ENCODE data around the gene FAM13B.
"Not testable (repeated sequence)": the region's sequence is repeated elsewhere in the genome, so short reads cannot be mapped to it uniquely, and the experiment has no call there.

FAM13B gene

GRCh38 chr5:138032572-138033385 lies at the start of gene FAM13B:
Gene FAM13B, minus strand, starts transcription at chr5:138033079. Its CDS starts 13,968 bp downstream, at chr5:138019111.
- intact Hi-C loops (cut with DNase I) = loop anchor here (10.0 kb wide), 1 partner anchor 148 kb away; the partner anchor contains the start of gene PKD2L2

GRCh38 chr5:138082033-138082432 lies 49.2 kb upstream of the FAM13B start:
- intact Hi-C loops (cut with DNase I) = no loop called here
- DNase-seq = no peak

More at GRCh38 chr5:138032572-138033385, at the start of gene FAM13B:
- DNase-seq = peak; percentile 30 to 89 (median 79)

- DNase-seq = peak in 18 of 42 donors; percentile 10 to 74 (median 30)
- intact Hi-C loops (cut with DNase I) = no loop called here
These were observed 45.2 kb upstream of the FAM13B start for GRCh38 chr5:138078006-138078643.

- intact Hi-C loops (cut with DNase I) = no loop called here
- peak in 41 of 42 donors; percentile 29 to 91 (median 76) for DNase-seq
These were observed 44.3 kb upstream of the FAM13B start for GRCh38 chr5:138077064-138077696.

GRCh38 chr5:138070026-138070425 lies 37.1 kb upstream of the FAM13B start:
- intact Hi-C loops (cut with DNase I); DNase-seq: not testable (repeated sequence)

- intact Hi-C loops (cut with DNase I) = loop anchor here (2.0 kb wide), 1 partner anchor 34 kb away; no protein-coding TSS in a partner anchor
- DNase-seq = peak; percentile 25 to 94 (median 79)
These were observed 36.1 kb upstream of the FAM13B start for GRCh38 chr5:138068742-138069600.

- intact Hi-C loops (cut with DNase I) = loop anchor here (2.0 kb wide), 1 partner anchor 33 kb away; no protein-coding TSS in a partner anchor
- DNase-seq = no peak
These were observed 35.1 kb upstream of the FAM13B start for GRCh38 chr5:138067945-138068344.

- DNase-seq = peak in 8 of 42 donors; percentile 11 to 62 (median 37)
- intact Hi-C loops (cut with DNase I) = no loop called here
These were observed 32.2 kb upstream of the FAM13B start for GRCh38 chr5:138065102-138065501.

- DNase-seq = peak in 1 of 42 donors; percentile 26
- intact Hi-C loops (cut with DNase I) = no loop called here
These were observed 31.6 kb upstream of the FAM13B start for GRCh38 chr5:138064526-138064925.

GRCh38 chr5:138054847-138055558 lies 22.1 kb upstream of the FAM13B start:
- intact Hi-C loops (cut with DNase I) = no loop called here
- peak; percentile 13 to 92 (median 72) for DNase-seq

GRCh38 chr5:138054206-138054605 lies 21.3 kb upstream of the FAM13B start:
- intact Hi-C loops (cut with DNase I) = no loop called here
- peak in 4 of 42 donors; percentile 11 to 40 (median 24) for DNase-seq

GRCh38 chr5:138053554-138053953 lies 20.7 kb upstream of the FAM13B start:
- peak in 2 of 42 donors; percentile 17 to 32 for DNase-seq
- intact Hi-C loops (cut with DNase I) = no loop called here

- intact Hi-C loops (cut with DNase I) = not testable (repeated sequence)
- peak in 3 of 42 donors; percentile 17 to 29 (median 19) for DNase-seq
These were observed 19.8 kb upstream of the FAM13B start for GRCh38 chr5:138052718-138053117.

GRCh38 chr5:138051441-138052296 lies 18.8 kb upstream of the FAM13B start:
- peak in 2 of 42 donors; percentile 4 to 42 for DNase-seq
- intact Hi-C loops (cut with DNase I) = no loop called here

GRCh38 chr5:138045283-138045682 lies 12.4 kb upstream of the FAM13B start:
- DNase-seq; intact Hi-C loops (cut with DNase I): not testable (repeated sequence)

- peak in 13 of 42 donors; percentile 12 to 67 (median 33) for DNase-seq
- intact Hi-C loops (cut with DNase I) = loop anchor here (10.0 kb wide), 1 partner anchor 154 kb away; the partner anchor contains the start of gene PKD2L2
These were observed 5.9 kb upstream of the FAM13B start for GRCh38 chr5:138038826-138039225.

Measured in head of caudate nucleus (tissue), 42 donors.